Measurements from ENCODE around the gene ITGA2. TPM values are rescaled to one million over a fixed set of nuclear protein-coding genes. Genes with fewer than 3 reads are reported as not detected.

The ITGA2 gene
- total and polyA plus RNA-seq, 4 donors, result 2.0 to 36.1 (median 19.2) TPM

DNA sequence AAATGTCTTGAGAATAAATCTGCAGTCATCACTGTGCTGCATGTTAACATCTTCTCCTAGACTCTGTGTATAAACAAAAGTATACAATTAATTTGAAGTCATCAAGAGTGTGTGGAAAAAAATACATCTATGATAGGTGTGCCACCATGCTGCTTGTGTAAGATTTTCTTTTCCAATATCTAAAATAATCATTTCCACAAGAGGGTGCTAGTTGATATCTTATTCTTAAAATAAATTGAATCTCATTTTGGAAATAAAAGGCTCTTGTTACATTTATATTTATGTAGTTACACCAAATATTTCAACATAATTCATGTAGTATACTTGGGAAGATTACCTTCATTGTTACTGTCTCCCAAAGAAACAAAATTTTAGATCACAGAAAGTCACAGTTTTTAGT, 134.6 kb downstream of the ITGA2 start:
- no peaks in the 10 kb centered on the region for H3K9me3 ChIP-seq (ENCODE audit: control insufficient read depth in 4 of 4, insufficient read depth in 3 of 4, low read length in 3 of 4)
- H3K9ac ChIP-seq (ENCODE audit: insufficient read depth in 1 of 2, low read length in 2 of 2), result no peak overlapping the region
- ATAC-seq (ENCODE audit: insufficient read depth, low FRiP score), result no peak
- H3K27ac ChIP-seq (ENCODE audit: low read depth in 1 of 2, low read length in 1 of 2), result no peak overlapping the region
- no peaks in the 10 kb centered on the region for H3K36me3 ChIP-seq (ENCODE audit: control insufficient read depth in 4 of 4, insufficient read depth in 4 of 4, low read length in 4 of 4)
- no peaks in the 10 kb centered on the region for H3K27me3 ChIP-seq (ENCODE audit: control insufficient read depth in 3 of 3, insufficient read depth in 3 of 3, low read length in 2 of 3)
- TF ChIP-seq, protein P1, sequence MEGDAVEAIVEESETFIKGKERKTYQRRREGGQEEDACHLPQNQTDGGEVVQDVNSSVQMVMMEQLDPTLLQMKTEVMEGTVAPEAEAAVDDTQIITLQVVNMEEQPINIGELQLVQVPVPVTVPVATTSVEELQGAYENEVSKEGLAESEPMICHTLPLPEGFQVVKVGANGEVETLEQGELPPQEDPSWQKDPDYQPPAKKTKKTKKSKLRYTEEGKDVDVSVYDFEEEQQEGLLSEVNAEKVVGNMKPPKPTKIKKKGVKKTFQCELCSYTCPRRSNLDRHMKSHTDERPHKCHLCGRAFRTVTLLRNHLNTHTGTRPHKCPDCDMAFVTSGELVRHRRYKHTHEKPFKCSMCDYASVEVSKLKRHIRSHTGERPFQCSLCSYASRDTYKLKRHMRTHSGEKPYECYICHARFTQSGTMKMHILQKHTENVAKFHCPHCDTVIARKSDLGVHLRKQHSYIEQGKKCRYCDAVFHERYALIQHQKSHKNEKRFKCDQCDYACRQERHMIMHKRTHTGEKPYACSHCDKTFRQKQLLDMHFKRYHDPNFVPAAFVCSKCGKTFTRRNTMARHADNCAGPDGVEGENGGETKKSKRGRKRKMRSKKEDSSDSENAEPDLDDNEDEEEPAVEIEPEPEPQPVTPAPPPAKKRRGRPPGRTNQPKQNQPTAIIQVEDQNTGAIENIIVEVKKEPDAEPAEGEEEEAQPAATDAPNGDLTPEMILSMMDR (IDR thresholded peaks at IDR 0.05; ENCODE audit: control extremely low read depth, extremely low read depth), result no peak
- DNase-seq, result peak in 2 of 3 donors; percentile 33 to 34
- no peaks in the 10 kb centered on the region for H3K4me1 ChIP-seq (ENCODE audit: control insufficient read depth in 5 of 5, insufficient read depth in 5 of 5, low read length in 5 of 5)
- H3K4me3 ChIP-seq, result no peak overlapping the region

DNA sequence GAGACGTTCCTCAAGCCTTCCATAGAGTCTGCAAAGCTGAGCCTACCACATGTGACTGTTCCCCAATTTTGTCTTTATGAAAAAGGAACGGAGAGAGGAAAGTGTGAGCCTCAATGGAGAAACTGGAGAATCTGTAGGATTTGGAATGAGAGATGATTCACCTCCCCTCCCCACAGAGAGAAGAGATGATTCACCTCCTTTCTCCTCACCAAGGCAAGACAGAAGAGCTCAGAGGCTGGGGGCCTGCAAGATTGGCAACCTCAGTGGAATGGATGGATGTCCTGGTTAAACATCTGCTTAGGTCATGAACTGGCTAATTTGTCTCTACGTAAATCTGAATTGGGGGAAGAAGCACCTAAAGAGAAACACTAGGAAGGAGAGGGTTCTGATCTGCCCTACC, 137.4 kb downstream of the ITGA2 start:
- Histone ChIP-seq H3K36me3 (ENCODE audit: control insufficient read depth in 4 of 4, insufficient read depth in 4 of 4, low read length in 4 of 4) (no peaks in the 10 kb centered on the region), H3K9ac (ENCODE audit: insufficient read depth in 1 of 2, low read length in 2 of 2) (no peak overlapping the region), H3K9me3 (ENCODE audit: control insufficient read depth in 4 of 4, insufficient read depth in 3 of 4, low read length in 3 of 4) (no peaks in the 10 kb centered on the region), H3K4me1 (ENCODE audit: control insufficient read depth in 5 of 5, insufficient read depth in 5 of 5, low read length in 5 of 5) (no peaks in the 10 kb centered on the region), H3K27me3 (ENCODE audit: control insufficient read depth in 3 of 3, insufficient read depth in 3 of 3, low read length in 2 of 3) (no peaks in the 10 kb centered on the region), H3K27ac (ENCODE audit: low read depth in 1 of 2, low read length in 1 of 2) (no peak overlapping the region), H3K4me3 (no peak overlapping the region)
- TF ChIP-seq, protein P1 (IDR thresholded peaks at IDR 0.05; ENCODE audit: control extremely low read depth, extremely low read depth), result no peak
- no peak for DNase-seq
- WGBS, 2 donors, result 92 to 100% methylated on average over 3 of the region's 3 CpGs
- ATAC-seq (ENCODE audit: insufficient read depth, low FRiP score), result no peak

DNA sequence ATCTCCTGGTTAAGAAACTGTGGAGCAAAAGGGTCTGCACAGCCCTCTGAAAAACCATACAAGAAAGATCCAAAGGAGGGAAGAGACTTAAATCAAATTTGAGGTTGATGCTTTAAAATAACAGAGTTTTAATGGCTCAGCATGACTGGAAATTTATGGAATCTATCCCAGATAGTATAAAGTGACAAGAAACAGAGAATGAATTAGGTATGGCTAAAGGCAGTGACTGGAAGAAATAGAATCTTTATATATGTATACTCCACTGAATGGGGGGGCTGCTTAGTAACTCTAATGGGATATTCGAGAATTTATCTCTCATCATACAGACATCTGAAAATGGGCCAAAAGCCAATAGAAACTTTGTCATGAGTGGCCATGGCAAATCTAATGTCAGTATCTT, 138.0 kb downstream of the ITGA2 start:
- no peak for DNase-seq
- Histone ChIP-seq H3K9ac (ENCODE audit: insufficient read depth in 1 of 2, low read length in 2 of 2) (no peak overlapping the region), H3K9me3 (ENCODE audit: control insufficient read depth in 4 of 4, insufficient read depth in 3 of 4, low read length in 3 of 4) (no peaks in the 10 kb centered on the region), H3K27me3 (ENCODE audit: control insufficient read depth in 3 of 3, insufficient read depth in 3 of 3, low read length in 2 of 3) (no peaks in the 10 kb centered on the region), H3K4me1 (ENCODE audit: control insufficient read depth in 5 of 5, insufficient read depth in 5 of 5, low read length in 5 of 5) (no peaks in the 10 kb centered on the region), H3K4me3 (no peak overlapping the region), H3K36me3 (ENCODE audit: control insufficient read depth in 4 of 4, insufficient read depth in 4 of 4, low read length in 4 of 4) (no peaks in the 10 kb centered on the region), H3K27ac (ENCODE audit: low read depth in 1 of 2, low read length in 1 of 2) (no peak overlapping the region)
- whole genome bisulfite sequencing, 2 donors, result 0 to 90% methylated on average over 1 of the region's 1 CpG
- TF ChIP-seq, protein P1 (IDR thresholded peaks at IDR 0.05; ENCODE audit: control extremely low read depth, extremely low read depth), result no peak
- ATAC-seq (ENCODE audit: insufficient read depth, low FRiP score), result no peak

DNA sequence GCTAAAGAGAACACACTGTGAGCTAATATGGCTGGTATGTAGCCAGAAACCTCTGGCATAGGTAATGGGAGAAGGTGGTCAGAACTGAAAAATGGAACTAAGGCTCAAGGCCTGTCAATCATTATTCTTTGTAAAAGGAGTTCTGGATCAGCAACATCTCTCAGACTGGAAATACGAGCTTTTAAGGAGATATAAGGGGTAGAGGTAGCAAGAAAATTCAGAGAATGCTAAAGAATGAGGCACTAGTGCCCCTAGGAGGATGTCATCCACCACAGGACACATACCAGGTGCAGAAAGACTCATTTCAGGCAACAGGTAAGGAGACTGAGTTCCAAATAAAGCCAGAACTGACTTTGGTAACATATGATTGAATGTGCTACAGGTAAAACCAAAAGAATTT, 139.3 kb downstream of the ITGA2 start:
- TF ChIP-seq, protein P1 (IDR thresholded peaks at IDR 0.05; ENCODE audit: control extremely low read depth, extremely low read depth), result no peak
- no peaks in the 10 kb centered on the region for H3K36me3 ChIP-seq (ENCODE audit: control insufficient read depth in 4 of 4, insufficient read depth in 4 of 4, low read length in 4 of 4)
- no peaks in the 10 kb centered on the region for H3K4me1 ChIP-seq (ENCODE audit: control insufficient read depth in 5 of 5, insufficient read depth in 5 of 5, low read length in 5 of 5)
- ATAC-seq (ENCODE audit: insufficient read depth, low FRiP score), result no peak
- no peak for DNase-seq
- H3K9me3 ChIP-seq (ENCODE audit: control insufficient read depth in 4 of 4, insufficient read depth in 3 of 4, low read length in 3 of 4), result no peaks in the 10 kb centered on the region
- no peak overlapping the region for H3K4me3 ChIP-seq
- no peak overlapping the region for H3K9ac ChIP-seq (ENCODE audit: insufficient read depth in 1 of 2, low read length in 2 of 2)
- no peak overlapping the region for H3K27ac ChIP-seq (ENCODE audit: low read depth in 1 of 2, low read length in 1 of 2)
- 87 to 89% methylated on average over 1 of the region's 1 CpG for WGBS, 2 donors
- H3K27me3 ChIP-seq (ENCODE audit: control insufficient read depth in 3 of 3, insufficient read depth in 3 of 3, low read length in 2 of 3), result no peaks in the 10 kb centered on the region
